HG02884 (cell line): ENCODE data around the gene STK17B.

Experiments used
- ATAC-seq: cut with Tn5 transposase; IDR thresholded peaks from one replicate; pipeline ENCODE4 v1.9.1; 2021; ENCODE audit warnings: mild to moderate bottlenecking, moderate library complexity; ENCODE audit not compliant: unreplicated experiment

STK17B gene

DNA sequence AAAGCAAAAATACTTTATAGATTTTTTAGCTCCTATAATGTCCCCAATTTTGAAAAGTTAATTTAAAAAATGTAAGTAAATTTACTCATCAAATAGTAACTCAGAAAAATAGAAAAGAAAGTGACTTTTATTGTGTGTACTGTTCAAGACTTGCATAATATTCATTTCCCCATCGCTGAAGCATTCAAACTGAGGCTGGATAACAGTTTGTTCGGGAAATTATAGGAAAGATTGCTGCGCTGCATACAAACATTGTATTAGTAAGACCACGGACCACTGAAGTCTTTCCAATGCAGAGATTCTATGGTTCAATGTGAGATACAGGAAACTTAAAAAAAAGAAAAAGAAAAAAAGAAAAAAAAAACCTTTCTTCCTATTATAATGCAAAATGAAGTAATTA, 10.4 kb downstream of the STK17B start:
- no peak for ATAC-seq

GRCh38 chr2:196160101-196160500, 11.3 kb downstream of the STK17B start:
- peak; percentile 76 for ATAC-seq

- ATAC-seq = no peak
Measured at GRCh38 chr2:196159221-196159892, 12.0 kb downstream of the STK17B start.

DNA sequence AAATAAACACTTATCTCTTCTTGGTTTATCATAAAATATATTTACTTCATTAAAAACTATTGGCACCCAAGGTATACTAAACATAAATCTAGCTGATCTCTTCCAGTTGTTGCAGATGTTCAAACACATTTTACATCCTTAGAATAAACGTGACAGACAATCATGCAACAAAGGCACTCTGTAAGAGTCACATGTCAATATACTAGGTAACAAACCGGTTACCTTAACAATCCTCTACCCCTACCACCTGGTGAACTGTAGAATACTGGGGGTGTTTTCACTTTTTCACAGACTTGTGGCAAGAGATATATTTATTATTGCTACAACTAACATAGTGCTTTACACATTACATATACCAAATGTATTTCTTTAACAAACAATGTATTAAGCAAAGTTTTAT, 15.8 kb downstream of the STK17B start:
- ATAC-seq = no peak

DNA sequence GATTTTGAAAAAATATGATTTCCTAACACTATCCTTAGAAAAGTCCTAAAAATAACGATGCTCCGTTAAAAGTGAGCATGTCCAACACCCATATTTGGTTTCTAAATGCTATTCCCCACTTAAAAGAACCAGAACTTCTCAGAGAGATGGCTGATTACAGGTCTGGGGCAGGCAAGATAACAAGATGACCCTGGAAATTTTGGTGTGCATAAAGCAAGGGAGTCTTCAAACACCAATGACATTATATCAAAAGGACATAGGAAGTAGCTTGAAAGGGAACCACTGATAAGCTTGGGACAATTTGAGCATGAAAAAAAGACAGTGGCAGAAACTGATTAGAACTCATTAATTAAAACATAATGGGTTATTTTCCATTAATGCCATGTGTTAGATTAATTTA, 17.9 kb downstream of the STK17B start:
- no peak for ATAC-seq

GRCh38 chr2:196149948-196150347, 21.4 kb downstream of the STK17B start:
- ATAC-seq = peak; percentile 50

DNA sequence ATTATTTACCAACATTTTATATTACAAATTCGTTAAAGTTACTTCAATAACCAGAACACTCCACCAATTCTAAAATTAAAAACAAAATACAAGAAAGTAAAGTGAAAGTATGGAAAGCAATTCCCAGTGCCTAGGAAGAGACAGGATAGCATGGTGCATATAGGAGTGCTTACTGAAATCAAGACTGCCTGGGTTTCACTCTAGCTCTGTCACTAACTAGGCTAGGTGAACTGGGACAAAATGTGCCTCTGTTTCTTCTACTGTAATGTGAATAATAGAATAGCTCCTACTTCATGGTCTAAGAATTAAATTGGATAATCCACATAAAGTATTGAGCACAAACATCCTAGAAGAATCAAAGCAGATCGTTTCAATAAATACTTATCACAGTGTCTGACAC, 22.6 kb downstream of the STK17B start:
- ATAC-seq = no peak

DNA sequence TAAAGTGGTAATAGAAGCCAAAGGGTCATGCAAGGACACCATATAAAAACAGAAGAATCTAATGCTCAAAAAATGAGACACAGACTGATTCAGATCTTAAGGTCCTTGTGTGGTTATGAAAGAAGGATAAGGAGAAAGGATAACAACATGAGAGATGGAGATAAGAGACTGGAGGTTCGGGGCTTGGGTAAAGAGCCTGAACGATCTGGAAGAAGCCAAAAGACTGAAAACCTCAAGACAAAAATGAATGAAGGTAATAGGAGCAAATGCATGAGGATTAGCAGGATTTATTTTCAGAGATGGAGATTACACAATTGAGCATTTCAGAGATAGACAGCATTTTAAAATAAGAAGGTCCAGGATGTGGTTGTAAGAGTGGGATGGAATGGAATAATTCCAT, 26.1 kb downstream of the STK17B start:
- no peak for ATAC-seq

DNA sequence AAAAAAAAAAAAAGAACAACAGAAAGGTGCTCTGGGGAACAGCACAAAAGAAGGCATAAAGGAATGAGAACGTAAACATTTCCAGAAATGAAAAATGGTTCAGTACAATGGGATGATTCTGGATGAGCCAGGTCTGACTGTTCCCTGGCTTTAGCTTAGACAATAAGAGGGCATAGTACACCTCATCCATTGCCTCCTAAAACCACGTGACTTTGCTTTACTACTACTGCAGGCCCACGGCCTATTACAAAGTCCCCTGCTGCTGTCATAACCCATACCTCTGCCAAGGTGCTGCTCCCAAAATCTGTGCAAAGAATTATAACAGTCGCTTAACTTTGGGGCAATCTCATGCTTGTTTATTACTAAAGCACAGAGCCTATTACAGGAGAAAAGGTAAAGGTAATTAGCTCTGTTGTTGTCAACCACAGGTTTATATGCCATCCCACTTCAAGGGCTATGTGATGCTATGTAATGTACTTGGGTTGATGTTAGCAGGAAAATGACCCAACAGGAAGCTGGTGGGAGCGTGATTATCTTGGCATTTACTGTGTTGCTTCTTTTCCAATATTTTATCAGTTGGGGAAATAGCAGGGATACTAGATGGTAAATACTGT, 26.8 kb downstream of the STK17B start:
- no peak for ATAC-seq

- no peak for ATAC-seq
Measured at GRCh38 chr2:196143730-196144131, 27.6 kb downstream of the STK17B start.

DNA sequence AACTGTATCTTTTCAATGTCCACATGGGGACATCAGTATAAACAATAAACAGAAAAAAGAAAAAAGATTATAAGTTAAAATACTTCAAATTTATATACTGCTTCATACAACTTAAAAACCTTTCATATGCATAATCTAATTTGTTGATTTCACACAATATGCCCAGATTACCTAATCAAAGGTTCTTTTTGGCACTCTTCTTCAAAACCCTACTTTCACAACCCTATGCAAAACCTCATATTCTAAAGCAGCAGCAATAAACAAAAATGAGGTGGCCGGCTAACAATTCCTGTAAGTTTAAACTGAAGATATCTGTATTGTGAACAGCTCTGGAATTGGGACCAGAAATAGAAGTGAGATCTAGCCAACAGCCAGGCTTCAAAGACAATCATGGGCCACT, 28.6 kb downstream of the STK17B start:
- ATAC-seq = no peak

DNA sequence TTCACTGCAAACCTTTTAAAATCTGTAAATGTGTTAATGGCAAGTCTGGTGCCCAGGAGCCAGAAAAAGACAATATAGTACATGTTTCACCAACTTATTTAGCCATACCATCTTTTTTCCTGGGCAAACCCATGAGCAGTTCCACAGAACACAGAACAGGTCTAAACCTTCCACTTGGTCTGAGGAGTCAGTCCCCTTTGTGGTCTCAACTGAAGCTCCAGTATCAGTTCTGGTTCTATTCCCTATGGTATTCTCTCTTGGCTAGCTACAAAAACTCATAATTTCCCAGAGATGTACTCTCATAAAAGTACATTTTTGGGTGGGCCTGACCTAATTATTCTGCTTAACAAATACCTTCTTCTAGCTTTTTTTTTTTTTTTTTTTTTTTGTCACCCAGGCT, 31.2 kb downstream of the STK17B start:
- ATAC-seq = no peak

GRCh38 chr2:196137271-196137670, 34.1 kb downstream of the STK17B start:
- no peak for ATAC-seq

DNA sequence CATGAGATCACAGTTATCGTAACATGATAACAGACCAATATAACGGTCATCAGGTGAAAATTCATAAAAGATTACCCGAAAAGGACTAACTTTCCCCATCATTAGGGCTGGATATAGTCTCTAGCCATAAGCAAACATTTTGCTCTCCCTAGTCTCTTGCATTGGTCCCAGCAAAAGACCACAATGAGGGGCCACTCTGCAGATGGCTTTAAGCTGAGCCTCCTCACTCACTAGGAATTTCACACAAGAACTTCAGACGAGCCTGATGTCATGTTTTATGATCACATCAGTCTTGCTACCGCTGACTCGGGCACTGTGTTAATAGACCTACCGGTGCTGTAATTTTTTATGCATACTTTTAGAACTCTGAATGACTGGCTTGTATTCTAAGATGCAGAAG, 35.2 kb downstream of the STK17B start:
- ATAC-seq = no peak

DNA sequence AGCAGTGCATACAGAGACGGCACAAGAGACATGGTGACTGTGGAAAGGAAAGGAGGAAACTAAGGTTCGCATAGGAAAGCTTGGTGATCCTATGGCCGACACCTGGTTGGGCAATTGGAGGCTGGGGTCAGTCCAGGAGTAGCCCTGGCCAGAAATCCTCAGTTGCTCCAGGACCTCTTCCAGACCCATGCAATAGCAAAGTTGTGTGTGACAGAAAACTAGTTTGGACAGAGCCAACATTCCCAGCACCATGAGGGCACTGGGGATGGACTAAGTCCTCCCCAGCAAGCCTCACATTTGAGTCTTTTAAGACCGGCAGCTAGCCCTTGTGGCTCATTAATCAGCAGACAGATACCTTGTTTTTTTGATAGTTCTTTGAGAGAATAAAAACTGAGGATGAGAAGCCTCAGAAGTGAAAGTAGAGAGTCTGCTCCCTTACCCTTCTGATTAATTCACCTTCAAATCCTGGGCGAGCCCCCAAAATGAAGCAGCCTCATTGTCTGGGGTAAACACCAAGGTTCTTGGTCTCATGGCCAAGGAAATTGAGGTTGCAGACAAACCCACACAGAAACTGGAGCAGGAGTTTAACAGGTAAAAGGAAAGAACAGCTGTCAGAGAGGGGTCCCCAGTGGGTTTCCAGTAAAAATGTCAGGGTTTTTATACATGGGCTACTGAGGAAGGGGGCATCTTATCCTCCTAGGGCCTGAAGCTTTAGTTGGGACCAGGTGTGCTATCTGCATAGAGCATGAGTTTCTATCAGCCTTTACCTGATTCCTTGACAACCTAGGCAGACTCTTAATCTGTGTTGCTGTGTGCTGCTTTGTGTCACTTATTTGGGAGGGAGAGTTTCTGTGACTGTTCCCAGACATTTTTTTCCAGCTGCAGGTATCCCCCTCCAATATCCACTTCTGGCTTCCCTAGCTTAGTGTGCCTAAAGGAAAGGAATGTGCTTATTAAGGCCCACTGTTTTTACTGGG, 39.1 kb downstream of the STK17B start:
- no peak for ATAC-seq

- no peak for ATAC-seq
Measured at GRCh38 chr2:196131384-196131937, 39.9 kb downstream of the STK17B start.

- no peak for ATAC-seq
Measured at GRCh38 chr2:196130039-196130825, 41.1 kb downstream of the STK17B start.

- ATAC-seq = no peak
Measured at GRCh38 chr2:196128749-196129148, 42.6 kb downstream of the STK17B start.

- no peak for ATAC-seq
Measured at GRCh38 chr2:196125596-196125995, 45.8 kb downstream of the STK17B start.

DNA sequence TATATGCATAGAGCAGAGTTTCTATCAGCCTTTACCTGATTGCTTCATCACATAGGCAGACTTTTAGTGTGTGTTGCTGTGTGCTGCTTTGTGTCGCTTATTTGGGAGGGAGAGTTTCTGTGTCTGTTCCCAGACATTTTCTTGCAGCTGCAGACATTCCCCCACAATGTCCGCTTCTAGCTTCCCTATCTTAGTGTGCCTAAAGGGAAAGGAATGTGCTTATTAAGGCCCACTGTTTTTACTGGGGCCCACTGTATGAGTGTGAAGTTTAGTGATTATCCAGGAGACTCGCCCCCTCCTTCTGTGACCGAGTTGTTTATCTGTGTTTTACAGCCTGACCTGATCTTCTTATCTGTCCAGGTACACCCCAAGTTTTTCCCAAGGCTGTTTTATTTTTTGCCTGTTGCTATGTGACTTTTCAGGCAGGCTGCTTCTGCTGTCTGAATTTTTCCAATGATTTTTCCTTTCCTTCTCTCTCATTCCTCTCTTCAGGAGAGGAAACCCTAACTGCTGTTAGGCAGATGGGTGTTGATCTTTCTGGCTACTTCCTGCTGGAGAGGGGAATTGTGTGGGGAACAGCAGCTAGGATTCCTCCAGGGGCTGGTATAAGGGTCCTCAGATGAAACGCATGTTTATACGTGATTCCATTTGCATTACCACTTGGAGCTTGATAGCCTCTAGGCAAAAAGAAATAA, 47.6 kb downstream of the STK17B start:
- no peak for ATAC-seq
